Measurements from ENCODE around the gene TMEM198. TPM values are rescaled to one million over a fixed set of nuclear protein-coding genes. Genes with fewer than 3 reads are reported as not detected.

Gene TMEM198
- total RNA-seq, 1 donor from 2014 or later: 1.6 TPM

GRCh38 chr2:219545943-219546352 lies 2.1 kb downstream of the TMEM198 start:
- no peak overlapping the region for H3K4me3 ChIP-seq (ENCODE audit: low read depth, low read length)
- no peak for TF ChIP-seq CTCF (conservative IDR thresholded peaks at IDR 0.05; ENCODE audit: low read depth, low read length)
- DNase-seq (ENCODE audit: low read depth): no peak

GRCh38 chr2:219547621-219548020 lies 3.8 kb downstream of the TMEM198 start:
- no peak overlapping the region for H3K4me3 ChIP-seq (ENCODE audit: low read depth, low read length)
- no peak for TF ChIP-seq CTCF (conservative IDR thresholded peaks at IDR 0.05; ENCODE audit: low read depth, low read length)

GRCh38 chr2:219548990-219549389 lies 5.2 kb downstream of the TMEM198 start:
- DNase-seq (ENCODE audit: low read depth): no peak
- no peak for TF ChIP-seq CTCF (conservative IDR thresholded peaks at IDR 0.05; ENCODE audit: low read depth, low read length)
- no peak overlapping the region for H3K4me3 ChIP-seq (ENCODE audit: low read depth, low read length)

More at GRCh38 chr2:219547621-219548020, 3.8 kb downstream of the TMEM198 start:
- no peak for DNase-seq (ENCODE audit: low read depth)

GRCh38 chr2:219549619-219550018 lies 5.8 kb downstream of the TMEM198 start:
- TF ChIP-seq CTCF (conservative IDR thresholded peaks at IDR 0.05; ENCODE audit: low read depth, low read length): no peak
- no peak overlapping the region for H3K4me3 ChIP-seq (ENCODE audit: low read depth, low read length)
- no peak for DNase-seq (ENCODE audit: low read depth)

- no peak for DNase-seq (ENCODE audit: low read depth)
- peak overlapping the region; percentile 73 for H3K4me3 ChIP-seq (ENCODE audit: low read depth, low read length)
- no peak for TF ChIP-seq CTCF (conservative IDR thresholded peaks at IDR 0.05; ENCODE audit: low read depth, low read length)
These were observed 7.9 kb downstream of the TMEM198 start for GRCh38 chr2:219551441-219552381.

GRCh38 chr2:219552382-219553167 lies 8.7 kb downstream of the TMEM198 start:
- DNase-seq (ENCODE audit: low read depth): no peak
- TF ChIP-seq CTCF (conservative IDR thresholded peaks at IDR 0.05; ENCODE audit: low read depth, low read length): no peak
- peak overlapping the region; percentile 73 for H3K4me3 ChIP-seq (ENCODE audit: low read depth, low read length)
